ENCODE data around the gene ZNF525. TPM values are rescaled to one million over a fixed set of nuclear protein-coding genes. Genes with fewer than 3 reads are reported as not detected.
"Not testable (repeated sequence)": the region's sequence is repeated elsewhere in the genome, so short reads cannot be mapped to it uniquely, and the experiment has no call there.

Gene ZNF525
- 10 to 100 TPM; 10.8 to 17.7 (median 13.4) TPM for polyA plus RNA-seq (ENCODE audit: insufficient read length in 3 of 3)
- long read RNA-seq, donor 1, partial matches to known transcripts = 0 of 1 reads
- long read RNA-seq, donor 1, other reads (novel, unspliced or antisense) = 0 of 1 reads
- long read RNA-seq, donor 2, partial matches to known transcripts = 0 of 1 reads
- long read RNA-seq, donor 2, other reads (novel, unspliced or antisense) = 0 of 1 reads
- long read RNA-seq, donor 3, partial matches to known transcripts = 12 of 14 reads
- long read RNA-seq, donor 3, other reads (novel, unspliced or antisense) = 0 of 14 reads
- long read RNA-seq, donor 4, partial matches to known transcripts = 11 of 12 reads
- long read RNA-seq, donor 4, other reads (novel, unspliced or antisense) = 0 of 12 reads
- long read RNA-seq, donor 5 = 0 reads
- long read RNA-seq, donor 6, partial matches to known transcripts = 5 of 7 reads
- long read RNA-seq, donor 6, other reads (novel, unspliced or antisense) = 0 of 7 reads
- long read RNA-seq, donor 7, partial matches to known transcripts = 0 of 1 reads
- long read RNA-seq, donor 7, other reads (novel, unspliced or antisense) = 0 of 1 reads
- long read RNA-seq, donor 8 = 0 reads
- long read RNA-seq, donor 9 = 0 reads
- long read RNA-seq, donor 10 = 0 reads
- long read RNA-seq, donor 11, partial matches to known transcripts = 0 of 2 reads
- long read RNA-seq, donor 11, other reads (novel, unspliced or antisense) = 0 of 2 reads
- long read RNA-seq, donor 12, partial matches to known transcripts = 0 of 2 reads
- long read RNA-seq, donor 12, other reads (novel, unspliced or antisense) = 0 of 2 reads
- long read RNA-seq, donor 13 = 0 reads
- long read RNA-seq, donor 14 = 0 reads
- long read RNA-seq, donor 15, partial matches to known transcripts = 0 of 2 reads
- long read RNA-seq, donor 15, other reads (novel, unspliced or antisense) = 0 of 2 reads
- long read RNA-seq, donor 16 = 0 reads

GRCh38 chr19:53365134-53365898, at the start of gene ZNF525:
TSS of gene ZNF525 (plus strand) at chr19:53365705. CDS start at chr19:53372282, 6,577 bp downstream.
- peak; percentile 88 for DNase-seq

GRCh38 chr19:53328967-53329366, 36.5 kb upstream of the ZNF525 start:
- no peak for DNase-seq

GRCh38 chr19:53332484-53332883, 33.0 kb upstream of the ZNF525 start:
- no peak for DNase-seq

GRCh38 chr19:53333066-53333462, 32.4 kb upstream of the ZNF525 start:
- DNase-seq = peak; percentile 40

- peak; percentile 87 for DNase-seq
These were observed 31.7 kb upstream of the ZNF525 start, which contains the start of gene ZNF845 for GRCh38 chr19:53333463-53334449. TSS of gene ZNF845 (plus strand) at chr19:53333749. CDS start at chr19:53341308, 7,559 bp downstream.

GRCh38 chr19:53344403-53344802, 21.1 kb upstream of the ZNF525 start:
- not testable (repeated sequence) for DNase-seq

GRCh38 chr19:53355739-53356138, 9.8 kb upstream of the ZNF525 start:
- no peak for DNase-seq

- DNase-seq = no peak
These were observed 7.5 kb upstream of the ZNF525 start for GRCh38 chr19:53357821-53358581.

GRCh38 chr19:53360056-53360455, 5.4 kb upstream of the ZNF525 start:
- DNase-seq = not testable (repeated sequence)

GRCh38 chr19:53365899-53366493, 491 bp downstream of the ZNF525 start:
- DNase-seq = peak; percentile 14

- no peak for DNase-seq
These were observed 6.7 kb downstream of the ZNF525 start for GRCh38 chr19:53372196-53372595.

- DNase-seq = no peak
These were observed 8.8 kb downstream of the ZNF525 start for GRCh38 chr19:53374288-53374687.

GRCh38 chr19:53374743-53375142, 9.2 kb downstream of the ZNF525 start:
- DNase-seq = no peak

- no peak for DNase-seq
These were observed 15.9 kb downstream of the ZNF525 start for GRCh38 chr19:53381376-53381775.

GRCh38 chr19:53388168-53388567, 22.7 kb downstream of the ZNF525 start:
- DNase-seq = no peak

GRCh38 chr19:53388904-53389303, 23.4 kb downstream of the ZNF525 start:
- DNase-seq = no peak

- no peak for DNase-seq
These were observed 24.1 kb downstream of the ZNF525 start for GRCh38 chr19:53389571-53389970.

GRCh38 chr19:53389978-53390377, 24.5 kb downstream of the ZNF525 start:
- no peak for DNase-seq

- DNase-seq = peak; percentile 45
These were observed 29.0 kb downstream of the ZNF525 start for GRCh38 chr19:53394522-53394973.
